DMS53 treated with DMSO at 0.1 percent for 48 hours (cell line): ENCODE measurements around the gene SLX9.

Source experiments
- DNase-seq: peaks from one replicate; lab custom pipeline; 2025; ENCODE audit not compliant: unreplicated experiment; lab: John Stamatoyannopoulos, UW

Gene SLX9

DNA sequence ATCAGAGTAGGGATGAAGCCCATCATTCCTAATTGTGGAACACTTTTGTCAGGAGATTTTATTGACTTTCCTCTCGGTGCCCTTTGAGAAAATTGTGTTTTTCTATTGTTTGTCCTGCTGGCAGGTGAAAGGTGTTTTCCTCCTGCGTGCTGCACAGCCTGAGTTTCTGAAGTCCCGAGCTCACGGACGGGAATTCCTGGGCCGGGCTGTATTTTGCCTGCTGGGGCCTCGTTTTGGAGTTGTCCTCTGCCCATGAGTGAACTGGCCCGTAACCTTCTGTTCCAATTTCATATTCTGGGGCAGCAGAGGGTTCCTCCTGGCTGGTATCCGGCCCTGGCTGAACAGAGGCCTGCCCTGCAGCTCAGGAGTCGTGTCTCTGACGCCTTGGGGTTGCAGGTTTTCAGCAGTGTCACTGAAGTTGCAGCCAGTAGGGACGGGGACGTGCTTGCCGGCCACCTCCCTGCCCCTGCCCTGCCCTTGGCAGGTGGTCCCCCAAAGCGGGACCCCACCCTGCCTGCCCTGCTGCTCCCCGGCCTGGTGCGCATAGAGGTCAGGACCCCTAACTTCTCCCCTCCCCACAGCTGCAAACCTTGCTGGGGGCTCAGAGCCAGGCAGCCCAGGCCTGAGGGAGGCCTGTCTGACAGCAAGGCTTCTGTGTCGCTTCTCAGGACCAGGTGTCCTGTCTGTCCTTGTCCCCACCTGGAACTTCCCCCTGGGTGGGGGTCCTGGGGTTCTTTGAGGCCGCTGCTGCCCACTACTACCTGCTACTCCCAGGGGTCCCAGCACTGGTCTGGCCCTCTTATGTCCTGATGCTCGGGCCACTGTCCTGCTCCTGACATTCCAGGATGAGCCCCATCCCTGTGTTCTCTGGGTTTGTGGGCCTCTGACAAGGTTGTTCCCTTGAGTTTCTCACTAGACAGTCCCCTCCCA is 49.0 kb downstream of the SLX9 start:
- DNase-seq: no peak

DNA sequence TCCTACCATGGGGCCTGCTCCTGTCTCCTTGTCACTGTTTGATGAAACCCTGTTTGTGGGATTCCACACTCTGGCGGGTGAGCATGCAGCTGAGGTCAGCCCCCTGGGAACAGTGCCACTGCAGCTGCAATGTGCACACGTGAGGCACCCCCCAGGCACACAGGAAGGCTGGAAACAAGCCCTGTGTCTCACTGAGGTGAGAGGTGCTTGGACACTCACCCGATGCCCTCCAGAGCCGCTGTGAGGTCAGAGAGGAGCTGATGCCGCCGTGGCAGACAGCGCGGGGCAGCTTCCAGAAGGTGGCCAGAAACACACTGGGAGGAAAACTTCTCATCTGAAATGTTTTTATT is 49.7 kb downstream of the SLX9 start:
- DNase-seq: no peak

DNA sequence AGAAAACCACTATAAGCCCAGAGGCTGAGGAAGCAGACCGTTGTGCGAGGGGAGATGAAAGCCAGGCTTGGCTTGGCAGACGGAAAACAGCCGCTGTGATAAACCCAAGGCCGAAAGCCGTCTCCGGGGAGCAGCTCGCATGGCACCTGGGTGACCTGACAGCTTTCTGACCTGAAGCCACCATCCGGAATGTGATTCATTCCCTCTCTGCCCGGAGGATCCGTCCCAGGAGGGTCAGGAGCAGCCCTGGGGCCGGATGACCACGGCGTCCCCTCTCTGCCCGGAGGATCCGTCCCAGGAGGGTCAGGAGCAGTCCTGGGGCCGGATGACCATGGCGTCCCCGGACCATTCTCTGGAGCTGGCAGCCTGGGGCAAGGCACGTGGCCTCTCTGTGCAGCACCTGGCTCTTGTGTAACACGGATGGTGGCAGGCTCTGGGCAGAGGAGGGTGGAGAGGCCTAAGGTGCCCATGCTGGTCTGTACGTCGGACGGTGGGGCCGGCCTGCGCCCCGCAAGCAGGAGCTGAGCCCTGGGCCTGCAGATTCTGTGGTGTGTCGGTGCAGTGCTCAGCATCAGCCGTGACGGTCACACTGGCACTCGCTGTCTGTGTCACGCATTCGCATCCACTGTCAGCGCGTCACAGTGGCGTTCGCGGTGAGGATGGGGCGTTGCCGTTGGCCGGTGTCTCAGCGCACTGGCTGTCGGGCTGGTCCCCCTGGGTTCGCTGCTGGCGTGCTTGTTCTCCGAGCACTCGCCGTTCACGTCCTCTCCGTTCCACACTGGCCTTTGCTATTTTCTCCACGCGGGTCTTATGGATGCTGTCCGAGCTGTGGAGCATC is 50.3 kb downstream of the SLX9 start:
- no peak for DNase-seq

DNA sequence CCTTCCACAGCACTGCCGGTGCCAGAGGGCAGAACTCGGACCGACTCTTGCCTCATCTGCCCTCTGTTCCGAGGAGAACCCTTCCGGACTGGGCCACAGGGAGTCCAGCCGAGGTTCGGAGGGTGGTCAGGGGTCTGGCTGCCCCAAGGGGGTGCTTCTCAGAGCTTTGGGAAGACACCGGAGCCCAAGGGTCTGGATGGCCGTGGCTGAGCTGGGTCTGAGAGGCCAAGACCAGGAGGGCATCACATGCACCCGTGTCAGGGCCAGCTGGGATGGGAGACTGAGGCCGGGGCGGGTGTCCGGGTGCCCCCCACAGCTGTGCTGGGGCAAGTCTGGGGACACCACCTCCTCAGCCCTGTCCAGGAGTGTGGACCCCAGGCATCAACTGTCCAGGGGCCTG is 51.1 kb downstream of the SLX9 start:
- no peak for DNase-seq

DNA sequence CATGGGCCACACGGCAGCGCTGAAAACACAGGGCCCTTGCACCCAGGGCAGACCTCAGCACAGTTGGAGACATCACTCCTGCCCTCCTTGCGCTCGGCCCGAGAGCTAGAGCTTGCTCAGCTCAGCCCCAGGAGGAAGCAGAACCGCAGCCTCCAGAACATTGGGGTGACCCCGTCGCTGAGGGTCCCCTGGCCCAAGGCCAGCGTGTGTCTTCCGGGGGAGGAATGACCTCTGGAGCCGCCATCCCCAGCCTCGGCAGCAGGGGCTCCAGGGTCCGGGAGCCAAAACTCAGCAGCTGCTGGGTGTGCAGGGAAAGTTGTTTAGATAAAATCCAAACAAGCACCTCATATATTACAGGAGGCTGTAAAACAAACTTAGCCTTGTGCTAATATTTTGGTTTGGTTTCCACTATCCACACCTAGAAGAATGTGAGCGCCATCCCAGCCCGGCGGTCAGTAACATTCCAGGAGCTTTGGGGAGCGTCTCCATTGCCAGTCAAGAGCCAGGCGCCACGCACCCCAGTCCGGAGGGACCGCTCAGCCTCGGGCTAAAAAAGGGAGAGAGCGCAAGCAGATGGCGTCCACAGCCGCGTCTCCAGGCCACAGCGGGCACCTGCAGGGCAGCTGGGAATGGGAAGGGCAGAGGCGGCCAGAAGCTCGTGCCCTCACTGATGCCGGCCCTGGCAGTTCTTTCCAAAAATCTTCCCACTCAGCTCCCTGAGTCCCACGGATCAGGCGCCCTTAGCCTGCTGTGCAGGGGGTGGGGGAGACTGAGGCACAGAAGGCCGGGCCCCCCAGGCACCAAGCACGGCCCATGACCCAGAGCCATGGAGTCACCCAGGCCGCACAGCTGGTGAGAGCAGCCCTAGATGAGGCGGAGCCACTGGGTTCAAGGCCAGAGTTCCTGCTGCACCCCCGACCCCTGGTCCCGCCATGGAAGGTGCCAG is 52.0 kb downstream of the SLX9 start:
- no peak for DNase-seq

DNA sequence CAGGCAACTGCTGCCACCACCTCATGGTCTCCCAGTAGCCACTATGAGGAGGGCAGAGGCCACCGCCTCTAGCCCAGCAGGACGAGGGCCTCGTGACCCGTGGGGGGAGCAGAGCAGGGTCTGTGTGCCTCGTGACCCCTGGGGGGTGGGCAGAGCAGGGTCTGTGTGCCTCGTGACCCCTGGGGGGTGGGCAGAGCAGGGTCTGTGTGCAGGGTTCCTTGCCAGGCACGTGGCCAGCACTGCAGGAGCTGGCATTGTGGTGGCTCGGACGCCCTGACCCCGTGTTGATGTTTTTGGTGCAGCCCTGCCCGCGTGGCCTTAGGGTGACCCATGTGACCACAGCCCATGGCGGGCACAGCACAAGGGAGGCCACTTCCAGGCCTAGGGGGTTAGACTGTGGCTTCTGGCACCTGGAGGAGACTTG is 52.8 kb downstream of the SLX9 start:
- no peak for DNase-seq

DNA sequence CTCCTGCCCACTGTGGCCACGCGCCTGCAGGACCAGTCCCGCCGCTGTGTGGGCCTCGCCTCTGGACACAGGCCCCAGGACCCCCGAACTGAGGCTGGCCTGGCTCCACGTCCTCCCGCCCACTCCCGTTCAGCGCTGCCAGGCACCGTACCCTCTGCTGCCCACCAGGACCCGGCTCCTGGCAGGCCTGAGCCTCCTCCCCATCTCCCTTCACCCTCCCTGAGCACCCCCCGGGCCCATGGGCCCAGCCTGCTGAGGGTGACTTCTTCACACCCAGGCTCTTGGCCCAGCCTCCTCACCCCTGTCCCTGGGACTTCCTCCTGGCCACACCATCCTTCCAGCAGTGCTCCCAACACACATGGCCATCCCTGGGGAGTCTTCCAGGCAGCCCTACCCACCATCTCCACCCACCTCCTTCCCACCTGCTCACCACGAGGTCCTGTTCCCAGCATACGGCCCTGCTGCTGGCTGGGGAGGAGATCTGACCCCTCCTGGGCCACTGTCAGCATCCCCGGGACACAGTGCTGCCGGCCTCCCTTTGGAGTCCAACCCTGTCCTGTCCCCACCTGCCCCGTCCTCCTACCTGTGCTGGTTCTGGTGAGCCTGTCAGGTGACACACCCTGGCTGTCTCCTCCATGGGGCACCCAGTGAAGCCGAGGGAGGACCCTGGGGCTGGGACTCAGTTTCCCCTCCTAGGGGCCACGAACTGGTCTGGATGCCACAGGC is 53.7 kb downstream of the SLX9 start:
- no peak for DNase-seq

DNA sequence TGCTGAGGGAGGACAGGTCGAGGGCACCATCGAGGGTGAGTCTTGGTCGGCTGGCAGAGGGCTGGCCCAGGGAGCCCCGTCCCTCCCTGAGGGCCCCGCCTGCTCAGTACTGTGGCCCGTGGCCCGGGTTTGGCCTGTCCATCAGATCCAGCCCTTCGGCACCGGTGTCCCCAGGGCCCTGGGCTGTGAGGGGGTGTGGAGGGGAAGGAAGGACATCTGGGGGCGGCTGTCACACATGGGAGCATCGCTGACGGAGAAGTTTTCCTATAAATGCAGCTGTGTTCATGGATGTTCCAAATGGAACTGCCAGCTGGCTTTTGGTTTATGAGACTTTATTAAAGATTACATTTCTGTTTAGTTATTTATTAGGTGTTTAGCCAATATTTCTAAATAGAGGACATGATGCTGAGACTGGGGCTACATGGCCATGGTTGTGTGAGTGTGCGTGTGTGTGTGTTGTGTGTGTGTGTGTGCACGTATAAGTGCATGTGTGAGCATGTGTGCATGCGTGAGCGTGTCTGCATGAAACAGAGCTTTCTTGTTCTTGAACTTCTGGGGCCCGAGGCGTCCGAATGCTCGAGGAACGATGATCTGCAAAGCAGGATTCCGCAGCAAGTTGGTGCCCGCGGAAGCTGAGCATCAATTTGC is 54.3 kb downstream of the SLX9 start:
- no peak for DNase-seq

DNA sequence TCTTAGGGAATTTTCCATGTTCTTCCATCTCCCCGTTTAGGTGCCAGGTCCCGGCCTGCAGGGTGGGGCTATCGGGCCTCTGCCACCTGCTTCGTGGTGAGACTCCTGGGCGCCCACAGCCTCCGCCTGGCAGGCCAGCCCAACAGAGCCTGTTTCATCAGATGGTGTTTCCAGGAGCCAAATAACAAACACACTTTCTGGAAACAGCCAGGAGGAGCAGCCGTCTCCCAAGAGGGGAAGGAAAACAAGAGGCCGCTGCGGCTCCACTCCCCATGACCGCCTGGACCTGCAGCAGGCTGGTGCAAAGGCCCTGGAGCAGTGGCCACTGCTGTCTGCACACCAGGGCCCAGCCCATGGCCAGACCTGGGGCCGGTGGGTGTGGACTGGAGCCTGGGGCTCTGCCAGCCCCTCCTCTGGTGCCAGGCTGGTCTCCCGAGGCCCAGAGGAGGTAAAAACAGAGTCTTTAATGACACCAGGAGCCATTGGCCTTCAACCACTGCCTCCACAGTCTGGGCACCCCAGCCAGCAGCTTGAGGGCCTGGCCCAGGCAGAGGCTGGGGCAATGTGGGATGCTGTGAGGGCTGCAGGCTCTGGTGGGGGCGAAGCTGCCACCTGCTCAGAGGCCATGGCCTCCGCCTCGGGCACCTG is 55.0 kb downstream of the SLX9 start:
- no peak for DNase-seq

DNA sequence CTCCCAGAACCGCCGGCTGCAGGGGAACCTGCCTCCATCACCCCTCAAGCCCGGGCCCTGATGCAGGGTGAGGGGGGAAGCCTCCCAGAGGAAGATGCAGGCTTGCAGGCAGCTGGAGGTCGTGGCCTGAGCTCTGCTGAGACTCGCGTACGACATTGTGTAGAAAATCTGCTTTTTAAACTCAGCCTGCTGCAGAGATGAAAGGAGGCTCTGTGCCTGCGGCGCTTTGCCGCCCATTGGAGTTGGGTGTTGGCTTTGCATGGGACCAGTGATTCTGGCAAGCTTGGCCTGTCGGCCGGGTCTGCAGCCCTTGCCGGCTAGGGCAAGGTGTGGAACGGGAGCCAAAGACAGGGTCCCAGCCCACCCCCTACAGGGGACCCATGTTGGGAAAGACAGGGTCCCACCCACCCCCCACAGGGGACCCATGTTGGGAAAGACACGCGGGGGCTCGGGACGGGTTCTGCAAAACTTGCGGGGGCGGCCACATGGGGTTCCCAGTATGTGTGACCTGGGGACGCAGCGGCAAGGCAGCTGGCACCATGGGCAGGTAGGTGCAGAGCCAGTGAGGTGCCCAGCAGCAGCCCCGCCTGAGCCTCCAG is 55.6 kb downstream of the SLX9 start:
- DNase-seq: no peak

DNA sequence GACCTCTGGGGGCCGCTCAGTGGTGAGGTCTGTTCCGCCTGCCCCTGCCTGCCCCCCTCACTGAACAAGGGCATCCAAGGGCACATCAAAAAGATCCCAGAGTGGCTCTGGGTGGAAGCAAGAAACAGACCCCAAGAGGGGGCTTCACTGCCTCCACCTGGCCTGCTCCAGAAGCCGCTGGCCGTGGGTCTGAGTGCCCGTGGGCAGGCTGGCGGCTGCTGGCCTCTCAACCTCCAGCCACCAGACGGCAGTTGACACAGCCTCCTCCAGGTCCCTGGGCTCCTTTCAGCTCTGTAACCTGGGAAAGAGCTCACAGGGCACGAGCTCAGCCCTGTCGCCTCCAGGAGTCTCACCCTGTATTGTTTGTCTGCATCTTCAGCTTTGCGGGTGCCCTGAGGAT is 56.3 kb downstream of the SLX9 start:
- DNase-seq: no peak

DNA sequence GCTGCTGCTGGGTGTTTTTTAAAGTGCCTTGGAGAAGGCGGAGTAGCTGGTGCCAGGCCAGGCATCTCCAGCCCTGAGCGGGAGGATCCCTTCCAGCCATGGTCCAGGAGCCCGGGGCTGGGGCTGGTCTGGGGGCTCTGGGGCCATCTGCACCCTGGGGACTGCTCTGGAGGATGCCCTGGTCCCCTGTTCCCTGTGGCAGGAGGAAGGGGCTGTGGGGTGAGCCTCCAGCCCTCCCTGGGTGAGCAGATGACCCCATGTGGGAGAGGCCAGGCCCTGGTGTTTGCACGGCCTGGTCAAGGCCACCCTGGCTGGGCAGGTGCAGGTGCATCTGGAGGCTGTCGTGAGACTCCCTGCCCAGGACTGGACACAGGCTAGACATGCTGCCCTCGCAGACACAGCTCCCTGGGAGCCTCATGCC is 56.7 kb downstream of the SLX9 start:
- no peak for DNase-seq

DNA sequence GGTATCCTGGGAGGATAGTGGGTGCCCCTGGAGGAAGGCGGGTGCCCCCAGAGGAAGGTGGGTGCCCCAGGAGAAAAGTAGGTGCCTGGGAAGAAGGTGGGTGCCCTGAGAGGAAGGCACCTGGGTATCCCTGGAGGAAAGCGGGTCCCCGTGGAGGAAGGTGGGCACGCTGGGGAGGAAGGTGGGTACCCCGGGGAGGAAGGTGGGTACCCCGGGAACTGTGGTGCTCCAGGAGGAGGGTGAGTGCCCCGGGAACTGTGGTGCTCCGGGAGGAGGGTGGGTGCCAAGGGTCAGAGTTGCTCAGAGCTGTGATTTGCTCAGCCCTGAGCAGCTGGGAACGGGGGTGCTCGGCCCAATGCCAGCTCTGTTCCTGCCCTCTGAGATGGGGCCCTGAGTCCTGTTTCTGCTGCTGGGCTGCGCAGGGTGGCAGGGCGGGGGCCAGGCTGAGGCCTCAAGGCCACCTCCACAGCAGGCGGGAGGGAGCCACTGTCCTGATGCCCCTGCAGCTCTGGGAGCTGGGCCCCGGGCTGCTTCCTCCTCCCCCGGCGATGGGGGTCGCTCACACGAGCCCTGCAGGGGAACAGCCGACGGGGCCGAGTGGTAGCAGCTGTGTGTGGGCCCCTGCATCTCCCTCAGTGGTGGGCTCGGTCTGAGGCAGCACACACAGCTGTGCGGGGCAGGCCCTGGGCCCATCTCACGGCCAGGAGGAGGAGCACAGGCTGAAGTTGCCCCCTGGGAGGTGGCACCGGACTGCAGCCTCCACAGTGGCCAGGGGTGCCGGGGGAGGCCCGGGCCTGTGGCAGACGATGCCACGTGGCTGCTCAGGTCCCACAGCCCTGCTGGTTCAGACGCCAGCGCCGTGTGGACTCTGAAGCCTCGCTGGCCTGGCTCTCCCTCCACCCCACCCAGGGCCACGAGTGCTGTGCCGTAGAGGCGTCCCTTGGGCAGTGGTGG is 57.4 kb downstream of the SLX9 start:
- no peak for DNase-seq

DNA sequence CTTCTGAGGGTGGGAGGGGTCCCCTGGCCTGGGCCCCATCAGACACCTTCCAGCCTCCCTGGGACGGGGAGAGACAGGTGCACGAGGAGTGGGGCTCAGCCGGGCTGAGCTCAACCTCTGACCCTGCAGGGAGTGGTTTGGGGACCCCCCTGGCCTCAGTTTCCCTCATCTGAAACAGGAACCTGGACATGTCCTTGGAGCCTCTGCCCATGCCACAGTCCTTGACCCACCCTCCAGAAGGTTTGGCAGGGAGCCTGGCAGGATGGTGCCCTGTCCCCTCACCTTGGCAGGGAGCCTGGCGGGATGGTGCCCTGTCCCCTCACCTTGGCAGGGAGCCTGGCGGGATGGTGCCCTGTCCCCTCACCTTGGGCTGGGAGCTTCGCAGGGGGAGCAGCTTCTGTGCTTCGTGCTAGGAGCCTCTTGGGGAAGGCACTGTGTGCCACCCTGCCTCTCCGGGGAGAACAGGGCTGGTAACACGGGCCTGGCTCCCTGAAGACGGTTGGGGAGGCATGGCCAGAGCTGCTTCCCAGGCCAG is 58.3 kb downstream of the SLX9 start:
- no peak for DNase-seq

DNA sequence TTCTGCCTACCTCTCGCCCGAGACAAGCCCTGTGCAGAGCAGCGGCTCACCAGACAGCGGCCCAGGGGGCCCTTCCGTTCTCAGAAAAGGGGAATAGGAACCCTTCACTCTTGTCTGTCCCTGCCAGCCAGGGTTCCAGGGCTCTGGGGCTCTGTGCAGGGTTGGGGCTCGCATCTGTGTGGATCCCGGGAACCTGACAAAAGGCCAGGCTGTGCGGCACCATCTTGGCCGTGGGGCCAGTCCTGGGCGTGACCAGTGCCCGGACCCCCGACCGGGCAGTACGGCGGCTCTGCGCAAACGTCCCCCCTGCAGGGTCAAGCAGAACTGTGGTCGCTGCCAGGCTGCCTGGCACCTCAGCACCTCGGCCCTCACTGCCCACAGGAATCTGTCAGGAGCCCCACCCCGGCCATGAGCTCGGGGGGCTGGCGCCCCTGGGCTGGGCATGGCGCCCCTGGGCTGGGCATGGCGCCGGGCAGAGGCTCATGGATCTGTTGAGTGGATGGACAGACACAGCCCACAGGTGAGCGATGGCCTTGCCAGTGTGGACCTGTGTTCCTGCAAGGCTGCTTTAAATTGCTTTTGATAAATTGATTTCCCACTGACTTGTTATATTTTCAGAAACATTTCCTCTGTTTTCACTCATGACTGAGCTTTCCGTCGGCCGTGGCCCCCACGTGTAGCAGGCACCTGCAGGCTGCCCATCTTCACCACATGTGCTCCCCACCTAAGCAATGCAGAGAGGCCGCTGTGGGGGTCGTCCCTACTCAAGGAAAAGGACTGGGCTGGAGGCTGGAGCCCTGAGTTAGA is 59.0 kb downstream of the SLX9 start:
- no peak for DNase-seq

DNA sequence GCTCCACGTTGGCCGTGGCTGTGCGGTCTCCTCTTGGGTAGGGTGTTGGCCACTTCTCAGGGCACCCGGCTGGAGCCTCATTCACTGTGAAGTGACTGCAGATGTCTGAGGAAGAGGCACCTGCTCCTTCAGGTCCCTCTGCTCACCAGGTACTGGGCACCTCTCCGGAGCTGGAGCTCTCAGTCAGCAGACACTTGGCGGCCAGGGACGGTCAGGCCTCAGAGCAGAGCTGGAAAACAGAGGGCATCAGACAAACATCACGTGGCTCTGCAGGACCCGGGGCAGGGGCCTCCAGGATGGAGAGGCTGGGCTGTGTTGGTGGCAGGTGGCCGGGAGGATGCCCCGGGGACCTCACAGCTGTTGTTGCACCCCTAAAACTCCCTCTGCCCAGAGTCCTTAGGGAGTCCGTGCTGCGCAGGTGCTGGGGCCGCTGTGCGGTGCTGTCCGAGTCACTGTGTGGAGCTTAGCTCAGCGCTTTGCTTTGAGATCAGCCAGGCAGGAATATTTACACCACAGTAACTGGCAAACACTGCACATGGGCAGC is 59.7 kb downstream of the SLX9 start:
- DNase-seq: no peak
